ENCODE measurements around the gene TMEM201.

Gene TMEM201

GRCh38 chr1:9606948-9607347 is 18.2 kb downstream of the TMEM201 start:
- no peaks in the 10 kb centered on the region for H3K27me3 ChIP-seq (ENCODE audit: insufficient read depth, insufficient read length)
- no peaks in the 10 kb centered on the region for H3K9me3 ChIP-seq (ENCODE audit: insufficient read depth, low read length)
- no peak for TF ChIP-seq YY1 (IDR thresholded peaks at IDR 0.05; ENCODE audit: insufficient read depth, insufficient read length)
- TF ChIP-seq SUZ12 (IDR thresholded peaks at IDR 0.05; ENCODE audit: extremely low read depth, insufficient read depth, insufficient read length), result no peak
- TF ChIP-seq ZNF274 (IDR thresholded peaks at IDR 0.05; ENCODE audit: low read depth, low read length), result no peak
- no peaks in the 10 kb centered on the region for H3K4me1 ChIP-seq (ENCODE audit: insufficient read depth, insufficient read length)
- peaks cover 73% of the 10 kb centered on the region for H3K36me3 ChIP-seq (ENCODE audit: insufficient read depth, insufficient read length, low read length)
- no peak for DNase-seq (ENCODE audit: low read depth, low spot score)
- H3K9ac ChIP-seq (ENCODE audit: insufficient read length, low read depth), result no peak overlapping the region
- H3K4me3 ChIP-seq (ENCODE audit: insufficient read length, low read depth), result no peak overlapping the region

- Histone ChIP-seq H3K9me3 (ENCODE audit: insufficient read depth, low read length) (no peaks in the 10 kb centered on the region), H3K4me3 (ENCODE audit: insufficient read length, low read depth) (no peak overlapping the region), H3K36me3 (ENCODE audit: insufficient read depth, insufficient read length, low read length) (peaks cover 74% of the 10 kb centered on the region), H3K27me3 (ENCODE audit: insufficient read depth, insufficient read length) (no peaks in the 10 kb centered on the region), H3K9ac (ENCODE audit: insufficient read length, low read depth) (no peak overlapping the region), H3K4me1 (ENCODE audit: insufficient read depth, insufficient read length) (no peaks in the 10 kb centered on the region)
- TF ChIP-seq YY1 (IDR thresholded peaks at IDR 0.05; ENCODE audit: insufficient read depth, insufficient read length), result no peak
- no peak for TF ChIP-seq SUZ12 (IDR thresholded peaks at IDR 0.05; ENCODE audit: extremely low read depth, insufficient read depth, insufficient read length)
- TF ChIP-seq ZNF274 (IDR thresholded peaks at IDR 0.05; ENCODE audit: low read depth, low read length), result no peak
- DNase-seq (ENCODE audit: low read depth, low spot score), result no peak
These were observed 18.6 kb downstream of the TMEM201 start for GRCh38 chr1:9607352-9607751.

- peaks cover 62% of the 10 kb centered on the region for H3K36me3 ChIP-seq (ENCODE audit: insufficient read depth, insufficient read length, low read length)
- H3K4me3 ChIP-seq (ENCODE audit: insufficient read length, low read depth), result no peak overlapping the region
- no peak for DNase-seq (ENCODE audit: low read depth, low spot score)
- H3K4me1 ChIP-seq (ENCODE audit: insufficient read depth, insufficient read length), result no peaks in the 10 kb centered on the region
- no peaks in the 10 kb centered on the region for H3K9me3 ChIP-seq (ENCODE audit: insufficient read depth, low read length)
- H3K27me3 ChIP-seq (ENCODE audit: insufficient read depth, insufficient read length), result no peaks in the 10 kb centered on the region
- H3K9ac ChIP-seq (ENCODE audit: insufficient read length, low read depth), result no peak overlapping the region
- TF ChIP-seq ZNF274 (IDR thresholded peaks at IDR 0.05; ENCODE audit: low read depth, low read length) (no peak), YY1 (IDR thresholded peaks at IDR 0.05; ENCODE audit: insufficient read depth, insufficient read length) (no peak), SUZ12 (IDR thresholded peaks at IDR 0.05; ENCODE audit: extremely low read depth, insufficient read depth, insufficient read length) (no peak)
These were observed 21.3 kb downstream of the TMEM201 start for GRCh38 chr1:9609998-9610397.

GRCh38 chr1:9610548-9610947 is 21.8 kb downstream of the TMEM201 start:
- no peak for DNase-seq (ENCODE audit: low read depth, low spot score)
- H3K4me3 ChIP-seq (ENCODE audit: insufficient read length, low read depth), result no peak overlapping the region
- H3K4me1 ChIP-seq (ENCODE audit: insufficient read depth, insufficient read length), result peaks cover 3% of the 10 kb centered on the region
- peaks cover 60% of the 10 kb centered on the region for H3K36me3 ChIP-seq (ENCODE audit: insufficient read depth, insufficient read length, low read length)
- no peak for TF ChIP-seq YY1 (IDR thresholded peaks at IDR 0.05; ENCODE audit: insufficient read depth, insufficient read length)
- no peak for TF ChIP-seq ZNF274 (IDR thresholded peaks at IDR 0.05; ENCODE audit: low read depth, low read length)
- TF ChIP-seq SUZ12 (IDR thresholded peaks at IDR 0.05; ENCODE audit: extremely low read depth, insufficient read depth, insufficient read length), result no peak
- H3K9me3 ChIP-seq (ENCODE audit: insufficient read depth, low read length), result no peaks in the 10 kb centered on the region
- H3K9ac ChIP-seq (ENCODE audit: insufficient read length, low read depth), result no peak overlapping the region
- no peaks in the 10 kb centered on the region for H3K27me3 ChIP-seq (ENCODE audit: insufficient read depth, insufficient read length)

DNA sequence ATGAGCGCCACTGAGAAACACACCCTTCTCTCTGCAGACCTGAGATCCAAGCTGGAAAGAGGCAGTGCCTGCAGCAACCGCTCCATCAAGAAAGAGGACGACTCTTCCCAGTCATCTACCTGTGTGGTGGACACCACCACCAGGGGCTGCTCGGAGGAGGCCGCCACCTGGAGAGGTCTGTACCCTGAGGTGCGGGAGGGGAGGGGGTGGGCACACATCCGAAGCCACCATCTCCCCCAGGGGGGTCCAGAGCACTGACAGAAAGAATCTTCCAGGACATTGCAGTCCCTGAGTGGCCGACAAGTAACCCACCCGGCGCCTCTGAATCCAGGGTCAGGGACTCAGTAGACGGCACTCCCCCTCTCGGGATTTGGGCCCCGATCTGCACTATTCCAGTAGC is 23.0 kb downstream of the TMEM201 start:
- peaks cover 56% of the 10 kb centered on the region for H3K36me3 ChIP-seq (ENCODE audit: insufficient read depth, insufficient read length, low read length)
- peaks cover 3% of the 10 kb centered on the region for H3K4me1 ChIP-seq (ENCODE audit: insufficient read depth, insufficient read length)
- no peak overlapping the region for H3K9ac ChIP-seq (ENCODE audit: insufficient read length, low read depth)
- H3K27me3 ChIP-seq (ENCODE audit: insufficient read depth, insufficient read length), result no peaks in the 10 kb centered on the region
- H3K9me3 ChIP-seq (ENCODE audit: insufficient read depth, low read length), result no peaks in the 10 kb centered on the region
- TF ChIP-seq SUZ12 (IDR thresholded peaks at IDR 0.05; ENCODE audit: extremely low read depth, insufficient read depth, insufficient read length) (no peak), YY1 (IDR thresholded peaks at IDR 0.05; ENCODE audit: insufficient read depth, insufficient read length) (no peak), ZNF274 (IDR thresholded peaks at IDR 0.05; ENCODE audit: low read depth, low read length) (no peak)
- no peak overlapping the region for H3K4me3 ChIP-seq (ENCODE audit: insufficient read length, low read depth)
- DNase-seq (ENCODE audit: low read depth, low spot score), result no peak

DNA sequence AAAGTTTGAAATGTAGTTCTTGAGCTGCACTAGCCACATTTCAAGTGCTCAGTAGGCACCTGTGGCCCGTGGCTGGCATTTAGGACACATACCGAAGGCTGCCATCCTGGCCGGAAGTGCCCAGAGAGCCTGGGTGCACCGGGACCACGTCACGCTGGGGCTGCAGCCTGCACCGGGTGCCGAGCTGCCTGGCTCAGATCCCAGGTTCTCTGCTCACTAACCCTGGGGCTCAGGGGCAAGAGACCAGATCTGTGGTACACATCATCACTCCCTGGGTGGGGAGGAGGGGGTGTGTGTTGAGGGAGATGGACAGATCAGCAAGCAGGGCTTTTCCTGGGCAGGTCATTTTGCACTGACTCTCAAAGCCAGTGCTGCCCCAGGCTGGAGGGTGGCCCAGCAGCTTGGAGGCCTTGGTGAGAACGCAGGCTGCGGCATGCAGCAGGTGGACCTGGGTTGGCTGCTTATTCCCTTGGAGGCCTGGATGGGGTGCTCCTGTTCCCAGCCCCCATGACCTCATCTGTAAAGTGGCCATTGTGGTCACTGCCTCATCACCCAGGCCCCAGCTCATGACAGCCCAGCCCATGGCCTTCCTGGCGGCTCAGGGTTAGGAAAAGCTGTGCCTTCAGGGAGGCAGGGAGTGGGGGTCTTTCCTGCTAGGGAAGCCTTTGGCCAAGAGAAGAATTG is 23.6 kb downstream of the TMEM201 start:
- H3K9ac ChIP-seq (ENCODE audit: insufficient read length, low read depth), result no peak overlapping the region
- peaks cover 3% of the 10 kb centered on the region for H3K4me1 ChIP-seq (ENCODE audit: insufficient read depth, insufficient read length)
- DNase-seq (ENCODE audit: low read depth, low spot score), result no peak
- TF ChIP-seq YY1 (IDR thresholded peaks at IDR 0.05; ENCODE audit: insufficient read depth, insufficient read length) (no peak), ZNF274 (IDR thresholded peaks at IDR 0.05; ENCODE audit: low read depth, low read length) (no peak), SUZ12 (IDR thresholded peaks at IDR 0.05; ENCODE audit: extremely low read depth, insufficient read depth, insufficient read length) (no peak)
- no peaks in the 10 kb centered on the region for H3K27me3 ChIP-seq (ENCODE audit: insufficient read depth, insufficient read length)
- H3K9me3 ChIP-seq (ENCODE audit: insufficient read depth, low read length), result no peaks in the 10 kb centered on the region
- H3K4me3 ChIP-seq (ENCODE audit: insufficient read length, low read depth), result no peak overlapping the region
- H3K36me3 ChIP-seq (ENCODE audit: insufficient read depth, insufficient read length, low read length), result peaks cover 54% of the 10 kb centered on the region

DNA sequence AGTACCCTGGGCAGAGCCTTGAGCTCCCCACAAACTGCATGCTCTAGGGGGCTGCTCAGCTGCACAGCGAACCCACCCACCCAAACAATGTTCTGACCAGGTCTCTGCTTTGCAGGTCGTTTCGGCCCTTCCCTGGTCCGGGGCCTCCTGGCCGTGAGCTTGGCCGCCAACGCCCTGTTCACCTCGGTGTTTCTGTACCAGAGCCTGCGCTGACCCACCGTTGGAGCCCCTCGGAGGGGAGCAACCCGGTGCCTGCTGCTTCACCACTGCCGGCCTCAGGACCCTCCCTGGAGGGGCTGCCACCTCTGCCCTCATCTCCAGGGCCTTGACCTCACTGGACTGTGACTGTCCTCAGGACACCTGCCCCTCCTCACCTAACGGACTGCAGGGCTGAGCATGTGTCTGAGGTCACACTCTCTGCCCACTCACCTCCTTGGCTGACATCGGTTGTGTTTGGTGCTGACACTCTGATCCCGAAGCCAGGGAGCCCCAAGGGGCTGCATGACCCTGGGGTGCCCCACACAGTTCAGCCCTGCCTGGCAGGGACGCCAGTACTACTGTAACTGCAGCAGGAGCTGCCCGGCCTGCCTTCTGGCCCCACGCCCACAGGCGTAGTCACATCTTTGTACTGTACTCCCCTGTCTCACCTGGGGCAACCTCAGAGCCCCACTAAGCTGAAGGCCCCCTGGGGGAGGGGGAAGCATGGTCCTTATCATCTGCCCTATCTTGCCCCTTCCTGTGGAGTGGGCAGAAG is 24.3 kb downstream of the TMEM201 start:
- no peak overlapping the region for H3K4me3 ChIP-seq (ENCODE audit: insufficient read length, low read depth)
- no peak overlapping the region for H3K9ac ChIP-seq (ENCODE audit: insufficient read length, low read depth)
- peaks cover 49% of the 10 kb centered on the region for H3K36me3 ChIP-seq (ENCODE audit: insufficient read depth, insufficient read length, low read length)
- no peak for TF ChIP-seq YY1 (IDR thresholded peaks at IDR 0.05; ENCODE audit: insufficient read depth, insufficient read length)
- no peak for TF ChIP-seq SUZ12 (IDR thresholded peaks at IDR 0.05; ENCODE audit: extremely low read depth, insufficient read depth, insufficient read length)
- TF ChIP-seq ZNF274 (IDR thresholded peaks at IDR 0.05; ENCODE audit: low read depth, low read length), result no peak
- H3K4me1 ChIP-seq (ENCODE audit: insufficient read depth, insufficient read length), result peaks cover 3% of the 10 kb centered on the region
- no peaks in the 10 kb centered on the region for H3K27me3 ChIP-seq (ENCODE audit: insufficient read depth, insufficient read length)
- no peaks in the 10 kb centered on the region for H3K9me3 ChIP-seq (ENCODE audit: insufficient read depth, low read length)
- no peak for DNase-seq (ENCODE audit: low read depth, low spot score)

Measured in NT2/D1 (cell line).